NB4 (cell line): ENCODE measurements around the gene NTNG1.

Experiments used
- MAX ChIP-seq: IDR thresholded peaks from 2 replicates; pipeline ENCODE4 v1.6.1; 2011; ENCODE audit warnings: low read depth, low read length
- POLR2A ChIP-seq: IDR thresholded peaks from 2 replicates; pipeline ENCODE4 v1.6.1; 2011; ENCODE audit warnings: mild to moderate bottlenecking; ENCODE audit not compliant: insufficient read length; ENCODE audit errors: extremely low read depth
- TF ChIP-seq, protein P1 (sequence below): IDR thresholded peaks from one replicate; pipeline ENCODE4 v1.5.1; 2012; ENCODE audit warnings: low read depth, low read length

DNA sequence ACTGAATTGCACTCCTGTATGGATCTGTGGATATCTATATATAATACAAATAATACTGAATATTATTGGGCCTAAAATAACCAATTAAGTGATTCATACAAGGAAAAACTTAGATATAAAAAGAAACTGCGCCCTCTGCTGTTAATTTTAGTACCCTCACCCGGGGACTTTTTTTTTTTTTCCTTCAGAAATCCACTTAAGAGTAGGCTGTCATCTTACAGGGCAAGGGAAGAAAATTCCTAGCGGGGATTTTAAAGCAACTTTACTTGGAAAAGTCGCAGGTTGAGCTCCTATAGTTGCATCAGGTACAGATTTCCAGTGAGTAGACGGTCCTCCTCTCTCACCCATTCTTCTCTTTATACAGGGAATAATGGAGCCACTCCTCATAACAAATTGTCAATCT is 1.3 kb downstream of the NTNG1 start:
- TF ChIP-seq, protein P1, sequence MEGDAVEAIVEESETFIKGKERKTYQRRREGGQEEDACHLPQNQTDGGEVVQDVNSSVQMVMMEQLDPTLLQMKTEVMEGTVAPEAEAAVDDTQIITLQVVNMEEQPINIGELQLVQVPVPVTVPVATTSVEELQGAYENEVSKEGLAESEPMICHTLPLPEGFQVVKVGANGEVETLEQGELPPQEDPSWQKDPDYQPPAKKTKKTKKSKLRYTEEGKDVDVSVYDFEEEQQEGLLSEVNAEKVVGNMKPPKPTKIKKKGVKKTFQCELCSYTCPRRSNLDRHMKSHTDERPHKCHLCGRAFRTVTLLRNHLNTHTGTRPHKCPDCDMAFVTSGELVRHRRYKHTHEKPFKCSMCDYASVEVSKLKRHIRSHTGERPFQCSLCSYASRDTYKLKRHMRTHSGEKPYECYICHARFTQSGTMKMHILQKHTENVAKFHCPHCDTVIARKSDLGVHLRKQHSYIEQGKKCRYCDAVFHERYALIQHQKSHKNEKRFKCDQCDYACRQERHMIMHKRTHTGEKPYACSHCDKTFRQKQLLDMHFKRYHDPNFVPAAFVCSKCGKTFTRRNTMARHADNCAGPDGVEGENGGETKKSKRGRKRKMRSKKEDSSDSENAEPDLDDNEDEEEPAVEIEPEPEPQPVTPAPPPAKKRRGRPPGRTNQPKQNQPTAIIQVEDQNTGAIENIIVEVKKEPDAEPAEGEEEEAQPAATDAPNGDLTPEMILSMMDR = peak; percentile 39
- no peak for TF ChIP-seq POLR2A
- TF ChIP-seq MAX = no peak
